AG09309 (cell line): ENCODE data around the gene PSORS1C2.

Experiments
- DNase-seq: peaks from one replicate; pipeline ENCODE4 v3.0.0-alpha.2; 2010; ENCODE audit warnings: low read depth
- H3K4me3 ChIP-seq: 2 replicates; pipeline ENCODE4 v1.5.1; 2011; ENCODE audit warnings: mild to moderate bottlenecking, low read depth, low read length, moderate library complexity; ENCODE audit not compliant: control insufficient read depth
- TF ChIP-seq, protein P1 (sequence below): IDR thresholded peaks from 2 replicates; pipeline ENCODE4 v1.5.1; 2011; ENCODE audit warnings: mild to moderate bottlenecking, low read depth, low read length, inconsistent platforms; ENCODE audit not compliant: insufficient read depth, control insufficient read depth; ENCODE audit errors: missing control alignments

Gene PSORS1C2

DNA sequence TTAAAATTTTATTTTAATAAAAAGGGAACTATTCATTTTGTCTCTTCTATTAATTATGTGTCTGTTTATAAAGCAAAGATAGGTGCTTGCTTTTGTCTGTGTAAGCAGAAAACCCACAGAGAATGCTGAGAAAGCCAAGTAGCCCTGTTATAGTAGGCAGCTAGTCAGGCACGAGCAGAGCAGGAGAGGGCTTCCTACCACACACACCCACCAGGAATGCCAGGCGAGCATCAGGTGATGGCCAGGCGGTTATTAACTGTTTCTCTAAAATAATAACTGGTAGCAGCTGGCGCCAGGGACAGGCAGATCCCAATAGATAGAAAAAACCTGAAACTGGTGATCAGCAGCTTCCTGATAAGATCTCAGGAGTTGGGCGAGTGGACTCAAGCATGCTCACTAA is 42.2 kb downstream of the PSORS1C2 start:
- no peak overlapping the region for H3K4me3 ChIP-seq
- no peak for DNase-seq
- TF ChIP-seq, protein P1, sequence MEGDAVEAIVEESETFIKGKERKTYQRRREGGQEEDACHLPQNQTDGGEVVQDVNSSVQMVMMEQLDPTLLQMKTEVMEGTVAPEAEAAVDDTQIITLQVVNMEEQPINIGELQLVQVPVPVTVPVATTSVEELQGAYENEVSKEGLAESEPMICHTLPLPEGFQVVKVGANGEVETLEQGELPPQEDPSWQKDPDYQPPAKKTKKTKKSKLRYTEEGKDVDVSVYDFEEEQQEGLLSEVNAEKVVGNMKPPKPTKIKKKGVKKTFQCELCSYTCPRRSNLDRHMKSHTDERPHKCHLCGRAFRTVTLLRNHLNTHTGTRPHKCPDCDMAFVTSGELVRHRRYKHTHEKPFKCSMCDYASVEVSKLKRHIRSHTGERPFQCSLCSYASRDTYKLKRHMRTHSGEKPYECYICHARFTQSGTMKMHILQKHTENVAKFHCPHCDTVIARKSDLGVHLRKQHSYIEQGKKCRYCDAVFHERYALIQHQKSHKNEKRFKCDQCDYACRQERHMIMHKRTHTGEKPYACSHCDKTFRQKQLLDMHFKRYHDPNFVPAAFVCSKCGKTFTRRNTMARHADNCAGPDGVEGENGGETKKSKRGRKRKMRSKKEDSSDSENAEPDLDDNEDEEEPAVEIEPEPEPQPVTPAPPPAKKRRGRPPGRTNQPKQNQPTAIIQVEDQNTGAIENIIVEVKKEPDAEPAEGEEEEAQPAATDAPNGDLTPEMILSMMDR, result no peak

DNA sequence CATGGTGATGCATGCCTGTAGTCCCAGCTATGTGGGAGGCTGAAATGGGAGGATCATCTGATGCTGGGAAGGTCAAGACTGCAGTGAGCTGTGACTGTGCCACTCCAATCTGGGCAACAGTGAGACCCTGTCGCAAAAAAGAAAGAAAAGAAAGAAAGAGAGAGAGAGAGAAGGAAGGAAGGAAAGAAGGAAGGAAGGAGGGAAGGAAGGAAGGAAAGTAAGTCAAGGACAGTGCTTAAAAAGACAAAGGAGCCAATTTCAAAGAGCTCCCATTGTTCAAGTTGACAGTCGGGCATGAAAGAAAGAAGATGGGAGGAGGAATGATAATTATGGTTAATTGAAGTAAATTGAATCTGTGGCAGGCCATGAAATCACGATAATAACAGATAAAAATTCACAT is 42.7 kb downstream of the PSORS1C2 start:
- TF ChIP-seq, protein P1, result no peak
- no peak overlapping the region for H3K4me3 ChIP-seq
- DNase-seq, result no peak

DNA sequence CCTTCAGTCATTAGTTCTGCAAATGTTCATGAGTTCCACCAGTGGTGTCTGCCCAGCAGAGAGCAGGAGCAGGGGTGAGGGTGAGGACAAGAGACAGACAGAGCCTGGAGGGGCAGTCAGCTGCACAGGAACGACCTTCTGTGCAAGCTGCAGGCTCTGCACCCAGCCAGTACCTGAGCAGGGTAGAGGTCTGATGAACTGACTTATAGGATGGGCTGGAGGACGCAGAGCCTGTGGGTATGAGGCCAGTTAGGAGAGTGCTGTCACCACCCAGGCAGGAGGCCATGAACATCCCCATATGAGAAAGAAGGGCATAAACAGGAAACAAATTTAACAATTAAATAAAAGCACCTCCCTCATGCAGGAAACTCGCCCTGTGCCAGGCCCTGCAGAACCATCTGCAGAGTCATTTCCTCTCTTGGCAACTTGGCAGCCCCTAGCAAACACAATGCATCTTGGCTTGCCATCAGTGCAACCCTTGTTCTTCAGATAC is 44.4 kb downstream of the PSORS1C2 start:
- H3K4me3 ChIP-seq, result no peak overlapping the region
- DNase-seq, result no peak
- TF ChIP-seq, protein P1, result no peak

DNA sequence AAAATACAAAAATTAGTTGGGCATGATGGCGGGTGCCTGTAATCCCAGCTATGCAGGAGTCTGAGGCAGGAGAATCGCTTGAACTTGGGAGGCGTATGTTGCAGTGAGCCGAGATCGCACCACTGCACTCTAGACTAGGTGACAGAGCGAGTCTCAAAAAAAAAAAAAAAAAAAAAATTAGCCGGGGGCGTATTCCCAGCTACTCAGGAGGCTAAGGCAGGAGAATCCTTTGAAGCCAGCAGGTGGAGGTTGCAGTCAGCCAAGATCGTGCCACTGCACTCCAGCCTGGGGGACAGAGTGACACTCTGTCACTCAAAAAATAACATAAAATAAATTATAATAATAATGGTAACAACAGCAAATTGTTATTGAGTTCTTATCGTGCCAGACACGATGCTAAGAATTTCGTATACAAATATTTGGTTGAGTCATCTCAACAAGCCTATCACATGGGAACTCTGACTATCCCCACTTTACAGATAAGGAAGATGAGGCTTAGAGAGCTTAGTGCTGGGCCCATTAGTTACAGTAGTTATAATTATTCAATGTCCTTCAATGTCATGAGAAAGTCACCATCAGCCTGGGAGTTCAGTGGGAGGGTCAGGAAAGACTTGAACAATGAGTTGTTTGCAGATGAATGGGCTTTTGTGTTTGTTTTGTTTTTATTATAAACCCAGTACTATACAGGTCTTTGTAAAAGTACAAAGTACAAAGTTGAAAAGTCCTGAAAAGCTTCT is 45.9 kb downstream of the PSORS1C2 start:
- TF ChIP-seq, protein P1, result no peak
- no peak overlapping the region for H3K4me3 ChIP-seq

DNA sequence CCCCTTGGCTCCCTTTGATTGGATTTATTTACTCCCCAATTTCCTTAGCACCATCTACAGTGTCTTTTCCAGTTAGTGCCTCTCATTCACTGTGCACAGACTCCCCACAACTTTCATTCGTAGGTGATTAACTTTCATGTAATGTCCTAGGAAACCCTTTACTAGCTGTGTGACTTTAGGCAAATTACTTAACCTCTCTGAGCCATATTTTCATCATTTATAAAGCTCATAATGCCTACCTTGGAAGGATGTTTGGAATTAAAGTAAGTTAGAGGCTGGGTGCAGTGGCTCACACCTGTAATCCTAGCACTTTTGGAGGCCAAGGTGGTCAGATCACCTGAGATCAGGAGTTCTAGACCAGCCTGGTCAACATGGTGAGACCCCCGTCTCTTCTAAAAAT is 46.6 kb downstream of the PSORS1C2 start:
- no peak overlapping the region for H3K4me3 ChIP-seq
- TF ChIP-seq, protein P1, result no peak
- DNase-seq, result no peak

More for the DNA sequence above, 45.9 kb downstream of the PSORS1C2 start:
- no peak for DNase-seq

DNA sequence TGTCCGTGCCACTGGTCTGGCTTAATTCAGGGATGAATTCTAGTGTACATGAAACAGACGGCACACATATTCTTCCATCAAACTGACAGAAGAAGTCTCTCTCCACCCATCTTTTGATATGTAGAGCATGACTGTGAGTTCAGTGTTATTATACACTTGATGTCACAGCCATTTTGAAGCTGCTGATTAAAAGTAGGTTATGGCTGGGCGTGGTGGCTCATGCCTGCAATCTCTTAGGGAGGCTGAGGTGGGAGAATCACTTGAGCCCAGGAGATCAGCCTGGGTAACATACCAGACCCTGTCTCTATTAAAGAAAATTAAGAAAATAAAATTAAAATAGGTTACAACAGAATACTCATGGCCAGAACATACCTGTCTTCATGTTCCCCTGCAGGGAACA is 47.2 kb downstream of the PSORS1C2 start:
- TF ChIP-seq, protein P1, result no peak
- no peak overlapping the region for H3K4me3 ChIP-seq
- no peak for DNase-seq

DNA sequence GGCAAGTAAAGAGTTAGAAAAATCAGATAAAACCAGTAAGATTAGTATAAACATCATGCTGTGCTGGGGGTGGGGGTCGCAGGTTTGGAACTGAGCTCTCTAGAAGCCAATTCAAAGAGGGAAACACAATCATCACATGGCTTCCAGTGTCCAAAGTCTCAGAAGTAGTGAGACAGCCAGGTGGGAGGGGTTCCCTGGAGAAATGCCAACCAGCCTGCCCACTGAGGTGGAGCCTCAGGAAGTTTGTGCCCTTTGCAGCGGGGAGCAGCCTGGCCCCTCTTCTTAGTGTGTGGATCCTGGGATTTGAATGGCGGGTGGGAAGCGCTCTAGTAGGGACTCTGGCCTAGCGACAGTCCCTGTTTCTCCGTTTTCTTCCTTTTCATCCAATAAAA is 47.9 kb downstream of the PSORS1C2 start:
- TF ChIP-seq, protein P1, result no peak
- DNase-seq, result no peak
- H3K4me3 ChIP-seq, result no peak overlapping the region
